Upper lobe of right lung (tissue), 1 donor: ENCODE data around the gene ADARB1. TPM values are rescaled to one million over a fixed set of nuclear protein-coding genes. Genes with fewer than 3 reads are reported as not detected.

Experiments used
- ATAC-seq: fragments of 200-7000 bp; cut with Tn5 transposase; one replicate; pipeline ENCODE4 v1.9.1; 2020; ENCODE audit warnings: mild to moderate bottlenecking, moderate library complexity
- DNase-seq: peaks from one replicate; pipeline ENCODE4 v3.0.0-alpha.2; 2020
- H3K27ac ChIP-seq: fragments of 200-600 bp; one replicate; pipeline ENCODE4 v1.8.0; 2022
- H3K27me3 ChIP-seq: fragments of 200-600 bp; one replicate; pipeline ENCODE4 v1.8.0; 2022; ENCODE audit warnings: mild to moderate bottlenecking
- H3K36me3 ChIP-seq: fragments of 200-600 bp; one replicate; pipeline ENCODE4 v1.8.0; 2022
- H3K4me1 ChIP-seq: fragments of 200-600 bp; one replicate; pipeline ENCODE4 v1.8.0; 2022
- H3K4me3 ChIP-seq: fragments of 200-600 bp; one replicate; pipeline ENCODE4 v1.8.0; 2022; ENCODE audit warnings: mild to moderate bottlenecking
- H3K9me3 ChIP-seq: fragments of 200-600 bp; one replicate; pipeline ENCODE4 v1.8.0; 2022
- CTCF ChIP-seq: fragments of 200-600 bp; IDR thresholded peaks from one replicate; pipeline ENCODE4 v1.8.0; 2022; ENCODE audit warnings: antibody characterized with exemption
- intact Hi-C: fragments of 100-400 bp; cut with DNase I; formaldehyde crosslinking; loops from one replicate; pipeline ENCODE4 v1.11.0; 2022
- total RNA-seq: library from RNA; stranded (reverse); fragmentation: NEBNext Ultra II Directional; extraction: Animal tissue kit (Norgen Biotek cat#: 25700); gene quantifications from one replicate; pipeline ENCODE4 v1.2.1, GENCODE V29; 2021
- donor health status: DM: no; HTN: yes; CAD: no; lungs with severe emphysema.

ADARB1 gene
- total RNA-seq, 1 donor from 2014 or later: 73.6 TPM

GRCh38 chr21:45162115-45162514 lies 87.7 kb downstream of the ADARB1 start:
- intact Hi-C loops: no loop called here
- DNase-seq: no peak

GRCh38 chr21:45162809-45163208 lies 88.4 kb downstream of the ADARB1 start:
- intact Hi-C loops: no loop called here
- peaks cover 4% of the 10 kb centered on the region for H3K36me3 ChIP-seq
- no peak overlapping the region for H3K4me3 ChIP-seq
- no peaks in the 10 kb centered on the region for H3K9me3 ChIP-seq
- peaks cover 8% of the 10 kb centered on the region for H3K4me1 ChIP-seq
- ATAC-seq: no peak
- no peak for DNase-seq
- H3K27ac ChIP-seq: no peak overlapping the region
- H3K27me3 ChIP-seq: no peaks in the 10 kb centered on the region
- no peak for TF ChIP-seq CTCF

More at GRCh38 chr21:45162115-45162514, 87.7 kb downstream of the ADARB1 start:
- no peak for ATAC-seq
- H3K36me3 ChIP-seq: peaks cover 11% of the 10 kb centered on the region
- peaks cover 5% of the 10 kb centered on the region for H3K4me1 ChIP-seq
- no peaks in the 10 kb centered on the region for H3K27me3 ChIP-seq
- no peak overlapping the region for H3K4me3 ChIP-seq
- H3K27ac ChIP-seq: no peak overlapping the region
- TF ChIP-seq CTCF: no peak
- H3K9me3 ChIP-seq: no peaks in the 10 kb centered on the region

GRCh38 chr21:45163413-45164123 lies 89.2 kb downstream of the ADARB1 start:
- Histone ChIP-seq H3K36me3 (peaks cover 4% of the 10 kb centered on the region), H3K9me3 (no peaks in the 10 kb centered on the region), H3K27ac (no peak overlapping the region), H3K4me3 (no peak overlapping the region), H3K4me1 (peaks cover 11% of the 10 kb centered on the region), H3K27me3 (no peaks in the 10 kb centered on the region)
- ATAC-seq: no peak
- no peak for TF ChIP-seq CTCF
- intact Hi-C loops: no loop called here
- DNase-seq: no peak

- intact Hi-C loops: no loop called here
- Histone ChIP-seq H3K36me3 (peaks cover 4% of the 10 kb centered on the region), H3K4me3 (no peak overlapping the region), H3K27me3 (no peaks in the 10 kb centered on the region), H3K9me3 (no peaks in the 10 kb centered on the region), H3K4me1 (peaks cover 14% of the 10 kb centered on the region), H3K27ac (no peak overlapping the region)
- ATAC-seq: peak; percentile 26
- DNase-seq: no peak
- TF ChIP-seq CTCF: no peak
Measured at GRCh38 chr21:45164124-45164511, 89.7 kb downstream of the ADARB1 start.

- Histone ChIP-seq H3K4me1 (peaks cover 22% of the 10 kb centered on the region), H3K27me3 (no peaks in the 10 kb centered on the region), H3K4me3 (no peak overlapping the region), H3K9me3 (no peaks in the 10 kb centered on the region), H3K27ac (no peak overlapping the region), H3K36me3 (no peaks in the 10 kb centered on the region)
- intact Hi-C loops: no loop called here
- ATAC-seq (no peak), DNase-seq (no peak)
- no peak for TF ChIP-seq CTCF
Measured at GRCh38 chr21:45164838-45165237, 90.5 kb downstream of the ADARB1 start.
